Adrenal gland (tissue), 12 donors: ENCODE measurements around the gene OR13H1. TPM values are rescaled to one million over a fixed set of nuclear protein-coding genes. Genes with fewer than 3 reads are reported as not detected.
"Not testable (repeated sequence)": the region's sequence is repeated elsewhere in the genome, so short reads cannot be mapped to it uniquely, and the experiment has no call there.

ENCODE experiments used
- DNase-seq, 7 donors: peaks; one replicate each; pipeline ENCODE4 v3.0.0-alpha.2; 2019 to 2020
- H3K27ac ChIP-seq, 5 donors: fragments of 200-600 bp; sonication (generic) in 4 of 5; 1 replicate in 3 of 5; 2 replicates in 2 of 5; pipeline versions ENCODE4 v1.5.1 to v1.8.0; 2016 to 2020; ENCODE audit warnings: mild to moderate bottlenecking in 1 of 5
- H3K27me3 ChIP-seq: fragments of 200-600 bp; 2 replicates; pipeline ENCODE4 v1.8.0; 2021
- H3K36me3 ChIP-seq, 2 donors: fragments of 200-600 bp; replicated peaks in 1 of 2; 1 replicate in 1 of 2; 2 replicates in 1 of 2; pipeline versions ENCODE4 v1.5.1 to v1.8.0; 2018 to 2022
- H3K4me1 ChIP-seq, 2 donors: fragments of 200-600 bp; replicated peaks in 1 of 2; 1 replicate in 1 of 2; 2 replicates in 1 of 2; pipeline versions ENCODE4 v1.5.1 to v1.8.0; 2018 to 2021
- H3K4me3 ChIP-seq, 4 donors: fragments of 200-600 bp; sonication (generic) in 3 of 4; one replicate each; pipeline ENCODE4 v1.5.1; 2016 to 2018
- H3K9me3 ChIP-seq, 3 donors: fragments of 200-600 bp; sonication (generic) in 1 of 3; replicated peaks in 1 of 3; 1 replicate in 2 of 3; 2 replicates in 1 of 3; pipeline versions ENCODE4 v1.5.1 to v1.8.0; 2016 to 2021
- POLR2A ChIP-seq, 2 donors: fragments of 450-650 bp; IDR thresholded peaks; one replicate each; pipeline ENCODE4 v1.6.1; 2017; ENCODE audit warnings: antibody characterized with exemption in 2 of 2, mild to moderate bottlenecking in 2 of 2, moderate library complexity in 1 of 2
- WGBS, 4 donors: extraction: QIAGEN DNeasy Blood & Tissue Kit in 2 of 4; methylation state at CpG; one replicate each; pipeline versions ENCODE4 v1.1.5 to v1.1.7; 2013 to 2017; 5-methylcytosine and 5-hydroxymethylcytosine counted together
- intact Hi-C, 2 donors: fragments of 100-400 bp; cut with DNase I; formaldehyde crosslinking; loops; one replicate each; pipeline versions ENCODE4 v1.14.1 to v1.15.0; 2022 to 2023
- polyA plus RNA-seq, 3 donors: library from polyadenylated mRNA; stranded (reverse); fragments of 200-250 nt in 2 of 3; fragments of 350-450 nt in 1 of 3; fragmentation: Illumina TruSeq in 1 of 3; extraction: RNeasy Lipid Tissue Mini Kit (QIAGEN cat#74804) in 1 of 3; gene quantifications; one replicate each; pipeline ENCODE4 v1.2.3, GENCODE V29; 2013 to 2014
- total RNA-seq, 9 donors: library from RNA; depleted of rRNA in 4 of 9; stranded (reverse); fragments of >200 nt in 4 of 9; fragments of 120-200 nt in 1 of 9; fragmentation: NEBNext Ultra II Directional in 1 of 9; extraction: Animal tissue kit (Norgen Biotek cat#: 25700) in 1 of 9; gene quantifications; one replicate each; pipeline versions ENCODE4 v1.1.0 to v1.2.4, GENCODE V29; 2013 to 2023
- TF ChIP-seq, protein P1 (sequence below), 6 experiments: fragments of 450-650 bp in 4 of 6; fragments of 200-600 bp in 2 of 6; sonication (generic) in 1 of 6; IDR thresholded peaks; 1 replicate in 5 of 6; 2 replicates in 1 of 6; pipeline versions ENCODE4 v1.5.1 to v1.8.0; 2016 to 2021; ENCODE audit warnings: antibody characterized with exemption in 6 of 6, mild to moderate bottlenecking in 2 of 6, moderate library complexity in 1 of 6
- donor health status: healthy with polysubstance abuse.
- donor health status: Bipolar disorder and iron deficiency.
- donor health status: DM: yes; HTN: yes; CAD: no.
- donor health status: DM: no; HTN: no; CAD: no.
- donor health status: DM: no; HTN: no; CAD: no.
- donor health status: DM: yes; HTN: yes; CAD: no.

The OR13H1 gene
- total and polyA plus RNA-seq, 12 donors: not detected

DNA sequence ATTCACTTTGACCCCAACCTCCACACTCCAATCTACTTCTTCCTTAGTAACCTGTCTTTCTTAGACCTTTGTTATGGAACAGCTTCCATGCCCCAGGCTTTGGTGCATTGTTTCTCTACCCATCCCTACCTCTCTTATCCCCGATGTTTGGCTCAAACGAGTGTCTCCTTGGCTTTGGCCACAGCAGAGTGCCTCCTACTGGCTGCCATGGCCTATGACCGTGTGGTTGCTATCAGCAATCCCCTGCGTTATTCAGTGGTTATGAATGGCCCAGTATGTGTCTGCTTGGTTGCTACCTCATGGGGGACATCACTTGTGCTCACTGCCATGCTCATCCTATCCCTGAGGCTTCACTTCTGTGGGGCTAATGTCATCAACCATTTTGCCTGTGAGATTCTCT lies 344 bp downstream of the OR13H1 start:
- no peak overlapping the region for H3K27ac ChIP-seq
- H3K4me1 ChIP-seq: no peaks in the 10 kb centered on the region
- H3K4me3 ChIP-seq: no peak overlapping the region
- 50 to 79% (median 65%) methylated on average over 4 of the region's 4 CpGs for WGBS, 4 donors
- H3K9me3 ChIP-seq: no peaks in the 10 kb centered on the region
- peaks cover 19% of the 10 kb centered on the region for H3K27me3 ChIP-seq
- DNase-seq: no peak
- H3K36me3 ChIP-seq: no peaks in the 10 kb centered on the region
- no peak for TF ChIP-seq POLR2A (IDR thresholded peaks at IDR 0.05)
- TF ChIP-seq, protein P1, sequence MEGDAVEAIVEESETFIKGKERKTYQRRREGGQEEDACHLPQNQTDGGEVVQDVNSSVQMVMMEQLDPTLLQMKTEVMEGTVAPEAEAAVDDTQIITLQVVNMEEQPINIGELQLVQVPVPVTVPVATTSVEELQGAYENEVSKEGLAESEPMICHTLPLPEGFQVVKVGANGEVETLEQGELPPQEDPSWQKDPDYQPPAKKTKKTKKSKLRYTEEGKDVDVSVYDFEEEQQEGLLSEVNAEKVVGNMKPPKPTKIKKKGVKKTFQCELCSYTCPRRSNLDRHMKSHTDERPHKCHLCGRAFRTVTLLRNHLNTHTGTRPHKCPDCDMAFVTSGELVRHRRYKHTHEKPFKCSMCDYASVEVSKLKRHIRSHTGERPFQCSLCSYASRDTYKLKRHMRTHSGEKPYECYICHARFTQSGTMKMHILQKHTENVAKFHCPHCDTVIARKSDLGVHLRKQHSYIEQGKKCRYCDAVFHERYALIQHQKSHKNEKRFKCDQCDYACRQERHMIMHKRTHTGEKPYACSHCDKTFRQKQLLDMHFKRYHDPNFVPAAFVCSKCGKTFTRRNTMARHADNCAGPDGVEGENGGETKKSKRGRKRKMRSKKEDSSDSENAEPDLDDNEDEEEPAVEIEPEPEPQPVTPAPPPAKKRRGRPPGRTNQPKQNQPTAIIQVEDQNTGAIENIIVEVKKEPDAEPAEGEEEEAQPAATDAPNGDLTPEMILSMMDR (IDR thresholded peaks at IDR 0.05): no peak
- intact Hi-C loops: no loop called here

DNA sequence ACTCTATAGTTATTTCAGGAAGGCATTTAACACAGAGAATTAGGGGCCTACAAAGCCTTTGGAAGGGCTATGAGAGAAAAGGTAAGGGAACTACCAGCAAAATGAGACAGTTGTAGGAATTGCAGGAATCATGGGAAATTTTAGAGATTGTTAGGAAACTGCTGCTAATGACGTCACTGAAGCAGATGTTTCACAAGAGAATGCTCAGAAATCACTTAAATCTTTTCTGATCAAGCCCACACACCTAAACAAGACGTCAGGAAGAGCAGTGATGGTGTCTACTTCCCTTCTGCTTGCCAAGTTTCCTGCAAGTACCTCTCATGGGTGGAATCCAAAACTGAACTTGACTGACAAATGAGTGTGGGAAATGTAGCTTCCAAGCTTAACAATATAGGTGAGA lies 5.1 kb downstream of the OR13H1 start:
- no peak for TF ChIP-seq POLR2A (IDR thresholded peaks at IDR 0.05)
- TF ChIP-seq, protein P1 (IDR thresholded peaks at IDR 0.05): no peak
- 27 to 42% (median 34%) methylated on average over 2 of the region's 2 CpGs for WGBS, 4 donors
- intact Hi-C loops: no loop called here
- H3K4me3 ChIP-seq: no peak overlapping the region
- H3K27ac ChIP-seq: no peak overlapping the region
- H3K36me3 ChIP-seq: no peaks in the 10 kb centered on the region
- peaks cover 7% of the 10 kb centered on the region for H3K27me3 ChIP-seq
- DNase-seq: no peak
- no peaks in the 10 kb centered on the region for H3K9me3 ChIP-seq
- no peaks in the 10 kb centered on the region for H3K4me1 ChIP-seq

DNA sequence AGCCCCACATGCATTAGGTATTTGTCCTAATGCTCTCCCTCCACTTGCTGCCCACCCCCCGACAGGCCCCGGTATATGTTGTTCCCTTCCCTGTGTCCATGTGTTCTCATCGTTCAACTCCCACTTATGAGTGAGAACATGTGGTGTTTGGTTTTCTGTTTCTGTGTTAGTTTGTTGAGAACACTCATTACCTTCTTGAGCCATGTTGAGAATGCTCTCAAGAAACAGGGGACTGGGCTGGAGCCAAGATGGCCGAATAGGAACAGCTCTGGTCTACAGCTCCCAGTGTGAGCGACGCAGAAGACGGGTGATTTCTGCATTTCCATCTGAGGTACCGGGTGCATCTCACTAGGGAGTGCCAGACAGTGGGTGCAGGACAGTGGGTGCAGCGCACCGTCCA lies 8.6 kb downstream of the OR13H1 start:
- H3K9me3 ChIP-seq, H3K27ac ChIP-seq, H3K4me3 ChIP-seq, H3K36me3 ChIP-seq, DNase-seq, H3K4me1 ChIP-seq, intact Hi-C loops, H3K27me3 ChIP-seq: not testable (repeated sequence)
- 78 to 84% (median 80%) methylated on average over 3 to 10 of the region's 10 CpGs for WGBS, 4 donors

DNA sequence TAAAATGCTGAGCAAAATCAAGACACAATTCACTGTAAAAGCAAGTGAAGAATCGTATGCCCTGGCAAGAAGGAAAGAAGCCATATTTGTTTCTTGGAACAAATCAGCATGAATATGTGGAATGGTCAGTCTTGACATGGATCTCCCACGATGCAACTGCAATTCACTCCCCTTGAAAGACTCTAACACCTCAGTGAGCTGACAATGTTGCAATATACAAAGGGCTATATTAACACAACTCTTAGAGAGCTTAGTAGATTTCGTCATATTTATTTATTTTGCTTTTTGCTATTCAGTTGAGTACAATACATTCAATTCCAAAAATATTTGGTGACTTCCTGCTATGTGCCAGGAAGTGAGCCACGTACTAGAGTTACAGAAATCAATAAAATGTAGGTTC lies 14.7 kb downstream of the OR13H1 start:
- Histone ChIP-seq H3K27me3 (peaks cover 13% of the 10 kb centered on the region), H3K4me1 (no peaks in the 10 kb centered on the region), H3K4me3 (no peak overlapping the region), H3K36me3 (no peaks in the 10 kb centered on the region), H3K9me3 (no peaks in the 10 kb centered on the region), H3K27ac (no peak overlapping the region)
- WGBS, 4 donors: 69 to 74% (median 72%) methylated on average over 4 of the region's 4 CpGs
- TF ChIP-seq, protein P1 (IDR thresholded peaks at IDR 0.05): no peak
- no peak for TF ChIP-seq POLR2A (IDR thresholded peaks at IDR 0.05)
- intact Hi-C loops: no loop called here
- DNase-seq: no peak

DNA sequence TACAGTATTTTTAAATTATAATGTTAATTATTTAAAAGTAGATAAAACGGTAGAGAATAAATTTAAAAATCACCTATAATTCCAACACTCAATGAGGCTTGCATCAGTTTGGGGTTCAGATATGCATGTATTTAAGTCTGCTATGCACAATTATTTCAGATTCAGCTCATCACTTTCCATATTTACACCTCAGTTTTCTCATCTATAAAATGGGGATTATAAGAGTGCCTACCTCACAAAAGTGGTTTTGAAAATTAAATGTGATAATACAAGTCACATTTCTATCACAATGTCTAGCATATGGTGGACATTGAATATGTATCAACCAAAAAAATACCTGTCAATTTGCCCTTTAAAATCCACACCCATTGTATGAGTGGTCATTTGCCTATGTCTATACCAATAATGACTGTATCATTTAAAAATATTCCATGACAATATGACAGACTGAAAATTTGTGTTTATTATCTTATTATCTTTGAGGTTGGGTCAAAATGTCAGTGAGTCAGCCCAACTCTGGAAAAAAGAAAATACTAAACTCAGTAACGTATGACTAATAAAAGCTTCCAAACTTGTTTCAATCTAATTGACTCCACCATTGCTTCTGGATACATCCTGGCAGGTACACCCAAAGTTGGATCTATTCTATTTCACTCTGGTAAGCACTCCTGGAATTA lies 20.8 kb downstream of the OR13H1 start:
- Histone ChIP-seq H3K27ac (no peak overlapping the region), H3K4me1 (no peaks in the 10 kb centered on the region), H3K27me3 (peaks cover 19% of the 10 kb centered on the region), H3K9me3 (no peaks in the 10 kb centered on the region), H3K4me3 (no peak overlapping the region), H3K36me3 (no peaks in the 10 kb centered on the region)
- TF ChIP-seq, protein P1 (IDR thresholded peaks at IDR 0.05): no peak
- no peak for TF ChIP-seq POLR2A (IDR thresholded peaks at IDR 0.05)
- whole genome bisulfite sequencing, 4 donors: 41 to 64% (median 50%) methylated on average over 2 of the region's 2 CpGs
- no peak for DNase-seq
- intact Hi-C loops: no loop called here
